ENCODE data around the gene BST2.

Gene BST2, protein sequence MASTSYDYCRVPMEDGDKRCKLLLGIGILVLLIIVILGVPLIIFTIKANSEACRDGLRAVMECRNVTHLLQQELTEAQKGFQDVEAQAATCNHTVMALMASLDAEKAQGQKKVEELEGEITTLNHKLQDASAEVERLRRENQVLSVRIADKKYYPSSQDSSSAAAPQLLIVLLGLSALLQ

GRCh38 chr19:17405250-17406045 is at the start of gene BST2:
TSS of gene BST2 (minus strand) at chr19:17405630. CDS start at chr19:17405575, 55 bp downstream.
- H3K9me3 ChIP-seq (ENCODE audit: insufficient read depth, low read length, severe bottlenecking): no peaks in the 10 kb centered on the region
- peaks cover 44% of the 10 kb centered on the region for H3K4me1 ChIP-seq (ENCODE audit: insufficient read depth, low read length)
- H3K9ac ChIP-seq (ENCODE audit: low read depth, low read length): peak within 1 kb of the TSS; percentile 64
- no peaks in the 10 kb centered on the region for H3K27me3 ChIP-seq (ENCODE audit: insufficient read depth, low read length, poor library complexity)
- TF ChIP-seq, protein P1, sequence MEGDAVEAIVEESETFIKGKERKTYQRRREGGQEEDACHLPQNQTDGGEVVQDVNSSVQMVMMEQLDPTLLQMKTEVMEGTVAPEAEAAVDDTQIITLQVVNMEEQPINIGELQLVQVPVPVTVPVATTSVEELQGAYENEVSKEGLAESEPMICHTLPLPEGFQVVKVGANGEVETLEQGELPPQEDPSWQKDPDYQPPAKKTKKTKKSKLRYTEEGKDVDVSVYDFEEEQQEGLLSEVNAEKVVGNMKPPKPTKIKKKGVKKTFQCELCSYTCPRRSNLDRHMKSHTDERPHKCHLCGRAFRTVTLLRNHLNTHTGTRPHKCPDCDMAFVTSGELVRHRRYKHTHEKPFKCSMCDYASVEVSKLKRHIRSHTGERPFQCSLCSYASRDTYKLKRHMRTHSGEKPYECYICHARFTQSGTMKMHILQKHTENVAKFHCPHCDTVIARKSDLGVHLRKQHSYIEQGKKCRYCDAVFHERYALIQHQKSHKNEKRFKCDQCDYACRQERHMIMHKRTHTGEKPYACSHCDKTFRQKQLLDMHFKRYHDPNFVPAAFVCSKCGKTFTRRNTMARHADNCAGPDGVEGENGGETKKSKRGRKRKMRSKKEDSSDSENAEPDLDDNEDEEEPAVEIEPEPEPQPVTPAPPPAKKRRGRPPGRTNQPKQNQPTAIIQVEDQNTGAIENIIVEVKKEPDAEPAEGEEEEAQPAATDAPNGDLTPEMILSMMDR (IDR thresholded peaks at IDR 0.05; ENCODE audit: borderline replicate concordance, extremely low read depth, low read length, poor library complexity, severe bottlenecking): no peak
- no peak for TF ChIP-seq EZH2 (IDR thresholded peaks at IDR 0.05; ENCODE audit: borderline replicate concordance, low read depth, low read length, severe bottlenecking)
- H2AFZ ChIP-seq (ENCODE audit: low read depth, low read length): peak within 1 kb of the TSS; percentile 84
- DNase-seq: peak; percentile 80
- H3K36me3 ChIP-seq (ENCODE audit: insufficient read depth, low read length): peaks cover 14% of the 10 kb centered on the region
- peak within 1 kb of the TSS; percentile 33 to 72; a peak in 3 of 4 replicates for H3K4me3 ChIP-seq (ENCODE audit: low read depth in 1 of 2, low read length in 2 of 2)
- H3K4me2 ChIP-seq (ENCODE audit: insufficient read depth, low read length): peak within 1 kb of the TSS; percentile 92
- H3K27ac ChIP-seq (ENCODE audit: low read length): peak within 1 kb of the TSS; percentile 94
- ATAC-seq (ENCODE audit: insufficient read depth, low read depth): peak; percentile 87
- H4K20me1 ChIP-seq (ENCODE audit: insufficient read depth, low read length): no peaks in the 10 kb centered on the region
- peaks cover 28% of the 10 kb centered on the region for H3K79me2 ChIP-seq (ENCODE audit: insufficient read depth, low read length)

GRCh38 chr19:17454576-17455071 is 49.2 kb upstream of the BST2 start:
- Histone ChIP-seq H3K79me2 (ENCODE audit: insufficient read depth, low read length) (no peaks in the 10 kb centered on the region), H3K4me2 (ENCODE audit: insufficient read depth, low read length) (no peak overlapping the region), H3K36me3 (ENCODE audit: insufficient read depth, low read length) (no peaks in the 10 kb centered on the region), H3K4me1 (ENCODE audit: insufficient read depth, low read length) (peaks cover 8% of the 10 kb centered on the region; the same call in 1 of the 2 replicates), H3K27me3 (ENCODE audit: insufficient read depth, low read length, poor library complexity) (no peaks in the 10 kb centered on the region), H2AFZ (ENCODE audit: low read depth, low read length) (no peak overlapping the region), H3K9me3 (ENCODE audit: insufficient read depth, low read length, severe bottlenecking) (no peaks in the 10 kb centered on the region), H3K27ac (ENCODE audit: low read length) (no peak overlapping the region), H3K4me3 (ENCODE audit: low read depth in 1 of 2, low read length in 2 of 2) (no peak overlapping the region), H4K20me1 (ENCODE audit: insufficient read depth, low read length) (no peaks in the 10 kb centered on the region), H3K9ac (ENCODE audit: low read depth, low read length) (no peak overlapping the region)
- no peak for TF ChIP-seq EZH2 (IDR thresholded peaks at IDR 0.05; ENCODE audit: borderline replicate concordance, low read depth, low read length, severe bottlenecking)
- DNase-seq (no peak), ATAC-seq (ENCODE audit: insufficient read depth, low read depth) (no peak)

DNA sequence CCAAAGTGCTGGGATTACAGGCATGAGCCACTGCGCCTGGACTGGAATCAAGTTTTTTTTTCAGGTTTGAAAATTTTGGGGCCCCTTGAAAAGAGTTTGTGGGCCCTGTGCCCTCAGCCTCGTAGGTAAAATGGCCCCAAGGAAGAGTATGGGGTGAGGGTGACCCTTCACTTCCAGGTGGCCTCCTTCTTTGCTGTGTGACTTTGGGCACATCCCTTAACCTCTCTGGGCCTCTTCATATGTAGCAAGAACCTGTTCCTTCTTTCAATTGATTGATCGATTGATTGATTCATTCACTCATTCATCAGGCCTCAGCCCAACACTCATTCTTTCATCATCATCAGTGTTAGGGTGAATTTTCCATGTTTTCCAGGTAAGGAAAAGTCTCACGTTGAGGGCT is 46.4 kb upstream of the BST2 start:
- no peak overlapping the region for H3K27ac ChIP-seq (ENCODE audit: low read length)
- H2AFZ ChIP-seq (ENCODE audit: low read depth, low read length): no peak overlapping the region
- no peaks in the 10 kb centered on the region for H3K79me2 ChIP-seq (ENCODE audit: insufficient read depth, low read length)
- no peaks in the 10 kb centered on the region for H3K36me3 ChIP-seq (ENCODE audit: insufficient read depth, low read length)
- peaks cover 13% of the 10 kb centered on the region for H3K4me1 ChIP-seq (ENCODE audit: insufficient read depth, low read length)
- no peak overlapping the region for H3K4me2 ChIP-seq (ENCODE audit: insufficient read depth, low read length)
- H3K9me3 ChIP-seq (ENCODE audit: insufficient read depth, low read length, severe bottlenecking): no peaks in the 10 kb centered on the region
- no peak overlapping the region for H3K9ac ChIP-seq (ENCODE audit: low read depth, low read length)
- no peaks in the 10 kb centered on the region for H4K20me1 ChIP-seq (ENCODE audit: insufficient read depth, low read length)
- H3K27me3 ChIP-seq (ENCODE audit: insufficient read depth, low read length, poor library complexity): peaks cover 15% of the 10 kb centered on the region
- ATAC-seq (ENCODE audit: insufficient read depth, low read depth) (no peak), DNase-seq (no peak)
- H3K4me3 ChIP-seq (ENCODE audit: low read depth in 1 of 2, low read length in 2 of 2): no peak overlapping the region
- TF ChIP-seq, protein P1 (IDR thresholded peaks at IDR 0.05; ENCODE audit: borderline replicate concordance, extremely low read depth, low read length, poor library complexity, severe bottlenecking): no peak
- TF ChIP-seq EZH2 (IDR thresholded peaks at IDR 0.05; ENCODE audit: borderline replicate concordance, low read depth, low read length, severe bottlenecking): no peak

Data from DND-41 (cell line).